GM11168 (cell line): ENCODE data around the gene AGRN.
"Not testable (repeated sequence)": the region's sequence is repeated elsewhere in the genome, so short reads cannot be mapped to it uniquely, and the experiment has no call there.

Source experiments
- in situ Hi-C: fragments of 300-500 bp; cut with MboI; formaldehyde crosslinking; loops from one replicate; pipeline ENCODE4 v1.12.0; 2022; ENCODE audit warnings: low sequenced_read_pairs; ENCODE audit not compliant: unreplicated experiment

The AGRN gene

GRCh38 chr1:1061682-1062345, 41.9 kb downstream of the AGRN start:
- in situ Hi-C loops = no loop called here

GRCh38 chr1:1062348-1063163, 42.6 kb downstream of the AGRN start:
- in situ Hi-C loops = no loop called here

- in situ Hi-C loops = no loop called here
These were observed 43.5 kb downstream of the AGRN start for GRCh38 chr1:1063261-1063944.

- in situ Hi-C loops = no loop called here
These were observed 44.3 kb downstream of the AGRN start for GRCh38 chr1:1063945-1064831.

GRCh38 chr1:1065265-1065939, 45.5 kb downstream of the AGRN start:
- in situ Hi-C loops = no loop called here

- in situ Hi-C loops = not testable (repeated sequence)
These were observed 46.0 kb downstream of the AGRN start for GRCh38 chr1:1065940-1066304.

GRCh38 chr1:1066403-1067283, 46.7 kb downstream of the AGRN start:
- in situ Hi-C loops = no loop called here

GRCh38 chr1:1067284-1067859, 47.5 kb downstream of the AGRN start:
- in situ Hi-C loops = no loop called here

GRCh38 chr1:1067860-1068516, 48.1 kb downstream of the AGRN start:
- in situ Hi-C loops = no loop called here

- in situ Hi-C loops = no loop called here
These were observed 48.7 kb downstream of the AGRN start for GRCh38 chr1:1068517-1069055.

- in situ Hi-C loops = no loop called here
These were observed 49.3 kb downstream of the AGRN start for GRCh38 chr1:1069056-1069710.

GRCh38 chr1:1069711-1070676, 50.1 kb downstream of the AGRN start:
- in situ Hi-C loops = no loop called here

- in situ Hi-C loops = no loop called here
These were observed 51.8 kb downstream of the AGRN start for GRCh38 chr1:1071486-1072298.

GRCh38 chr1:1072299-1072848, 52.5 kb downstream of the AGRN start:
- in situ Hi-C loops = no loop called here
